Measurements from ENCODE around the gene ABCA3. TPM values are rescaled to one million over a fixed set of nuclear protein-coding genes. Genes with fewer than 3 reads are reported as not detected.

ABCA3 gene
- total and polyA plus RNA-seq, 2 of the 8 experiments (the other 6 are each of a cell fraction or from before 2014, with no cell fraction given): 5.7 to 7.9 TPM

DNA sequence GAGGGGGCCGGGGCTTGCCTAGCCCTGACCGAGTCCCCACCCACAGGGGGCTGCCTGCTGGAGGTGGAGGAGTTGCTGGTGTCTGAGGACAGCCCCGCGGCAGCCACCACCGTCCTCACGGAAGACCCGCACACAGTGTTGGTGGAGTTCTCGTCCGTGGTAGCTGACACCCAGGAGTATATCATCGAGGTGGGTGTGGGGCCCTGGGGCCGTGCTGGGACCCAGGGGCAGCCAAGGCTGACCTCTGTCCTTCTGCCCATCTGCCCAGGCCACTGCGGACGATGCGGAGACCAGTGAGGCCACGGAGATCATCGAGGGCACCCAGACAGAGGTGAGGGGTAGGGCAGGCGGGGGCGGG is 105.7 kb downstream of the ABCA3 start (continued):
- TF ChIP-seq, protein P1, sequence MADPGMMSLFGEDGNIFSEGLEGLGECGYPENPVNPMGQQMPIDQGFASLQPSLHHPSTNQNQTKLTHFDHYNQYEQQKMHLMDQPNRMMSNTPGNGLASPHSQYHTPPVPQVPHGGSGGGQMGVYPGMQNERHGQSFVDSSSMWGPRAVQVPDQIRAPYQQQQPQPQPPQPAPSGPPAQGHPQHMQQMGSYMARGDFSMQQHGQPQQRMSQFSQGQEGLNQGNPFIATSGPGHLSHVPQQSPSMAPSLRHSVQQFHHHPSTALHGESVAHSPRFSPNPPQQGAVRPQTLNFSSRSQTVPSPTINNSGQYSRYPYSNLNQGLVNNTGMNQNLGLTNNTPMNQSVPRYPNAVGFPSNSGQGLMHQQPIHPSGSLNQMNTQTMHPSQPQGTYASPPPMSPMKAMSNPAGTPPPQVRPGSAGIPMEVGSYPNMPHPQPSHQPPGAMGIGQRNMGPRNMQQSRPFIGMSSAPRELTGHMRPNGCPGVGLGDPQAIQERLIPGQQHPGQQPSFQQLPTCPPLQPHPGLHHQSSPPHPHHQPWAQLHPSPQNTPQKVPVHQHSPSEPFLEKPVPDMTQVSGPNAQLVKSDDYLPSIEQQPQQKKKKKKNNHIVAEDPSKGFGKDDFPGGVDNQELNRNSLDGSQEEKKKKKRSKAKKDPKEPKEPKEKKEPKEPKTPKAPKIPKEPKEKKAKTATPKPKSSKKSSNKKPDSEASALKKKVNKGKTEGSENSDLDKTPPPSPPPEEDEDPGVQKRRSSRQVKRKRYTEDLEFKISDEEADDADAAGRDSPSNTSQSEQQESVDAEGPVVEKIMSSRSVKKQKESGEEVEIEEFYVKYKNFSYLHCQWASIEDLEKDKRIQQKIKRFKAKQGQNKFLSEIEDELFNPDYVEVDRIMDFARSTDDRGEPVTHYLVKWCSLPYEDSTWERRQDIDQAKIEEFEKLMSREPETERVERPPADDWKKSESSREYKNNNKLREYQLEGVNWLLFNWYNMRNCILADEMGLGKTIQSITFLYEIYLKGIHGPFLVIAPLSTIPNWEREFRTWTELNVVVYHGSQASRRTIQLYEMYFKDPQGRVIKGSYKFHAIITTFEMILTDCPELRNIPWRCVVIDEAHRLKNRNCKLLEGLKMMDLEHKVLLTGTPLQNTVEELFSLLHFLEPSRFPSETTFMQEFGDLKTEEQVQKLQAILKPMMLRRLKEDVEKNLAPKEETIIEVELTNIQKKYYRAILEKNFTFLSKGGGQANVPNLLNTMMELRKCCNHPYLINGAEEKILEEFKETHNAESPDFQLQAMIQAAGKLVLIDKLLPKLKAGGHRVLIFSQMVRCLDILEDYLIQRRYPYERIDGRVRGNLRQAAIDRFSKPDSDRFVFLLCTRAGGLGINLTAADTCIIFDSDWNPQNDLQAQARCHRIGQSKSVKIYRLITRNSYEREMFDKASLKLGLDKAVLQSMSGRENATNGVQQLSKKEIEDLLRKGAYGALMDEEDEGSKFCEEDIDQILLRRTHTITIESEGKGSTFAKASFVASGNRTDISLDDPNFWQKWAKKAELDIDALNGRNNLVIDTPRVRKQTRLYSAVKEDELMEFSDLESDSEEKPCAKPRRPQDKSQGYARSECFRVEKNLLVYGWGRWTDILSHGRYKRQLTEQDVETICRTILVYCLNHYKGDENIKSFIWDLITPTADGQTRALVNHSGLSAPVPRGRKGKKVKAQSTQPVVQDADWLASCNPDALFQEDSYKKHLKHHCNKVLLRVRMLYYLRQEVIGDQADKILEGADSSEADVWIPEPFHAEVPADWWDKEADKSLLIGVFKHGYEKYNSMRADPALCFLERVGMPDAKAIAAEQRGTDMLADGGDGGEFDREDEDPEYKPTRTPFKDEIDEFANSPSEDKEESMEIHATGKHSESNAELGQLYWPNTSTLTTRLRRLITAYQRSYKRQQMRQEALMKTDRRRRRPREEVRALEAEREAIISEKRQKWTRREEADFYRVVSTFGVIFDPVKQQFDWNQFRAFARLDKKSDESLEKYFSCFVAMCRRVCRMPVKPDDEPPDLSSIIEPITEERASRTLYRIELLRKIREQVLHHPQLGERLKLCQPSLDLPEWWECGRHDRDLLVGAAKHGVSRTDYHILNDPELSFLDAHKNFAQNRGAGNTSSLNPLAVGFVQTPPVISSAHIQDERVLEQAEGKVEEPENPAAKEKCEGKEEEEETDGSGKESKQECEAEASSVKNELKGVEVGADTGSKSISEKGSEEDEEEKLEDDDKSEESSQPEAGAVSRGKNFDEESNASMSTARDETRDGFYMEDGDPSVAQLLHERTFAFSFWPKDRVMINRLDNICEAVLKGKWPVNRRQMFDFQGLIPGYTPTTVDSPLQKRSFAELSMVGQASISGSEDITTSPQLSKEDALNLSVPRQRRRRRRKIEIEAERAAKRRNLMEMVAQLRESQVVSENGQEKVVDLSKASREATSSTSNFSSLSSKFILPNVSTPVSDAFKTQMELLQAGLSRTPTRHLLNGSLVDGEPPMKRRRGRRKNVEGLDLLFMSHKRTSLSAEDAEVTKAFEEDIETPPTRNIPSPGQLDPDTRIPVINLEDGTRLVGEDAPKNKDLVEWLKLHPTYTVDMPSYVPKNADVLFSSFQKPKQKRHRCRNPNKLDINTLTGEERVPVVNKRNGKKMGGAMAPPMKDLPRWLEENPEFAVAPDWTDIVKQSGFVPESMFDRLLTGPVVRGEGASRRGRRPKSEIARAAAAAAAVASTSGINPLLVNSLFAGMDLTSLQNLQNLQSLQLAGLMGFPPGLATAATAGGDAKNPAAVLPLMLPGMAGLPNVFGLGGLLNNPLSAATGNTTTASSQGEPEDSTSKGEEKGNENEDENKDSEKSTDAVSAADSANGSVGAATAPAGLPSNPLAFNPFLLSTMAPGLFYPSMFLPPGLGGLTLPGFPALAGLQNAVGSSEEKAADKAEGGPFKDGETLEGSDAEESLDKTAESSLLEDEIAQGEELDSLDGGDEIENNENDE (IDR thresholded peaks at IDR 0.05; ENCODE audit: insufficient replicate concordance, low read length): no peak
- TF ChIP-seq NANOG (IDR thresholded peaks at IDR 0.05; ENCODE audit: insufficient read depth, low read depth, low read length, poor library complexity, severe bottlenecking) (no peak), NRF1 (IDR thresholded peaks at IDR 0.05; ENCODE audit: low read depth, low read length) (no peak), HDAC2 (IDR thresholded peaks at IDR 0.05; ENCODE audit: borderline replicate concordance in 1 of 2, low read depth in 2 of 2, low read length in 2 of 2) (no peak), CBX8 (IDR thresholded peaks at IDR 0.05; ENCODE audit: borderline replicate concordance, low read depth, low read length) (no peak), ZNF274 (IDR thresholded peaks at IDR 0.05; ENCODE audit: borderline replicate concordance, extremely low read depth, low read length) (no peak), PHF8 (conservative IDR thresholded peaks at IDR 0.05; ENCODE audit: low read depth, low read length) (no peak), TBP (IDR thresholded peaks at IDR 0.05; ENCODE audit: low read depth, low read length) (no peak), RAD21 (IDR thresholded peaks at IDR 0.05 in 1 of 2, conservative IDR thresholded peaks at IDR 0.05 in 1 of 2; ENCODE audit: low read depth in 2 of 2, low read length in 2 of 2) (no peak), JUN (IDR thresholded peaks at IDR 0.05; ENCODE audit: low read depth, low read length) (no peak), RXRA (IDR thresholded peaks at IDR 0.05; ENCODE audit: insufficient read depth, low read depth, low read length) (no peak)

Data from H1 (cell line).